ENCODE measurements around the gene ANKRD52. TPM values are rescaled to one million over a fixed set of nuclear protein-coding genes. Genes with fewer than 3 reads are reported as not detected.

The ANKRD52 gene
- total and polyA plus RNA-seq, 9 of the 15 experiments (the other 6 are each of a cell fraction or from before 2014, with no cell fraction given): 0.52 to 46.8 (median 7.9) TPM

GRCh38 chr12:56300644-56301464 lies 42.7 kb upstream of the ANKRD52 start (continued):
- TF ChIP-seq, protein P1, sequence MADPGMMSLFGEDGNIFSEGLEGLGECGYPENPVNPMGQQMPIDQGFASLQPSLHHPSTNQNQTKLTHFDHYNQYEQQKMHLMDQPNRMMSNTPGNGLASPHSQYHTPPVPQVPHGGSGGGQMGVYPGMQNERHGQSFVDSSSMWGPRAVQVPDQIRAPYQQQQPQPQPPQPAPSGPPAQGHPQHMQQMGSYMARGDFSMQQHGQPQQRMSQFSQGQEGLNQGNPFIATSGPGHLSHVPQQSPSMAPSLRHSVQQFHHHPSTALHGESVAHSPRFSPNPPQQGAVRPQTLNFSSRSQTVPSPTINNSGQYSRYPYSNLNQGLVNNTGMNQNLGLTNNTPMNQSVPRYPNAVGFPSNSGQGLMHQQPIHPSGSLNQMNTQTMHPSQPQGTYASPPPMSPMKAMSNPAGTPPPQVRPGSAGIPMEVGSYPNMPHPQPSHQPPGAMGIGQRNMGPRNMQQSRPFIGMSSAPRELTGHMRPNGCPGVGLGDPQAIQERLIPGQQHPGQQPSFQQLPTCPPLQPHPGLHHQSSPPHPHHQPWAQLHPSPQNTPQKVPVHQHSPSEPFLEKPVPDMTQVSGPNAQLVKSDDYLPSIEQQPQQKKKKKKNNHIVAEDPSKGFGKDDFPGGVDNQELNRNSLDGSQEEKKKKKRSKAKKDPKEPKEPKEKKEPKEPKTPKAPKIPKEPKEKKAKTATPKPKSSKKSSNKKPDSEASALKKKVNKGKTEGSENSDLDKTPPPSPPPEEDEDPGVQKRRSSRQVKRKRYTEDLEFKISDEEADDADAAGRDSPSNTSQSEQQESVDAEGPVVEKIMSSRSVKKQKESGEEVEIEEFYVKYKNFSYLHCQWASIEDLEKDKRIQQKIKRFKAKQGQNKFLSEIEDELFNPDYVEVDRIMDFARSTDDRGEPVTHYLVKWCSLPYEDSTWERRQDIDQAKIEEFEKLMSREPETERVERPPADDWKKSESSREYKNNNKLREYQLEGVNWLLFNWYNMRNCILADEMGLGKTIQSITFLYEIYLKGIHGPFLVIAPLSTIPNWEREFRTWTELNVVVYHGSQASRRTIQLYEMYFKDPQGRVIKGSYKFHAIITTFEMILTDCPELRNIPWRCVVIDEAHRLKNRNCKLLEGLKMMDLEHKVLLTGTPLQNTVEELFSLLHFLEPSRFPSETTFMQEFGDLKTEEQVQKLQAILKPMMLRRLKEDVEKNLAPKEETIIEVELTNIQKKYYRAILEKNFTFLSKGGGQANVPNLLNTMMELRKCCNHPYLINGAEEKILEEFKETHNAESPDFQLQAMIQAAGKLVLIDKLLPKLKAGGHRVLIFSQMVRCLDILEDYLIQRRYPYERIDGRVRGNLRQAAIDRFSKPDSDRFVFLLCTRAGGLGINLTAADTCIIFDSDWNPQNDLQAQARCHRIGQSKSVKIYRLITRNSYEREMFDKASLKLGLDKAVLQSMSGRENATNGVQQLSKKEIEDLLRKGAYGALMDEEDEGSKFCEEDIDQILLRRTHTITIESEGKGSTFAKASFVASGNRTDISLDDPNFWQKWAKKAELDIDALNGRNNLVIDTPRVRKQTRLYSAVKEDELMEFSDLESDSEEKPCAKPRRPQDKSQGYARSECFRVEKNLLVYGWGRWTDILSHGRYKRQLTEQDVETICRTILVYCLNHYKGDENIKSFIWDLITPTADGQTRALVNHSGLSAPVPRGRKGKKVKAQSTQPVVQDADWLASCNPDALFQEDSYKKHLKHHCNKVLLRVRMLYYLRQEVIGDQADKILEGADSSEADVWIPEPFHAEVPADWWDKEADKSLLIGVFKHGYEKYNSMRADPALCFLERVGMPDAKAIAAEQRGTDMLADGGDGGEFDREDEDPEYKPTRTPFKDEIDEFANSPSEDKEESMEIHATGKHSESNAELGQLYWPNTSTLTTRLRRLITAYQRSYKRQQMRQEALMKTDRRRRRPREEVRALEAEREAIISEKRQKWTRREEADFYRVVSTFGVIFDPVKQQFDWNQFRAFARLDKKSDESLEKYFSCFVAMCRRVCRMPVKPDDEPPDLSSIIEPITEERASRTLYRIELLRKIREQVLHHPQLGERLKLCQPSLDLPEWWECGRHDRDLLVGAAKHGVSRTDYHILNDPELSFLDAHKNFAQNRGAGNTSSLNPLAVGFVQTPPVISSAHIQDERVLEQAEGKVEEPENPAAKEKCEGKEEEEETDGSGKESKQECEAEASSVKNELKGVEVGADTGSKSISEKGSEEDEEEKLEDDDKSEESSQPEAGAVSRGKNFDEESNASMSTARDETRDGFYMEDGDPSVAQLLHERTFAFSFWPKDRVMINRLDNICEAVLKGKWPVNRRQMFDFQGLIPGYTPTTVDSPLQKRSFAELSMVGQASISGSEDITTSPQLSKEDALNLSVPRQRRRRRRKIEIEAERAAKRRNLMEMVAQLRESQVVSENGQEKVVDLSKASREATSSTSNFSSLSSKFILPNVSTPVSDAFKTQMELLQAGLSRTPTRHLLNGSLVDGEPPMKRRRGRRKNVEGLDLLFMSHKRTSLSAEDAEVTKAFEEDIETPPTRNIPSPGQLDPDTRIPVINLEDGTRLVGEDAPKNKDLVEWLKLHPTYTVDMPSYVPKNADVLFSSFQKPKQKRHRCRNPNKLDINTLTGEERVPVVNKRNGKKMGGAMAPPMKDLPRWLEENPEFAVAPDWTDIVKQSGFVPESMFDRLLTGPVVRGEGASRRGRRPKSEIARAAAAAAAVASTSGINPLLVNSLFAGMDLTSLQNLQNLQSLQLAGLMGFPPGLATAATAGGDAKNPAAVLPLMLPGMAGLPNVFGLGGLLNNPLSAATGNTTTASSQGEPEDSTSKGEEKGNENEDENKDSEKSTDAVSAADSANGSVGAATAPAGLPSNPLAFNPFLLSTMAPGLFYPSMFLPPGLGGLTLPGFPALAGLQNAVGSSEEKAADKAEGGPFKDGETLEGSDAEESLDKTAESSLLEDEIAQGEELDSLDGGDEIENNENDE (IDR thresholded peaks at IDR 0.05; ENCODE audit: low read depth, low read length): no peak
- TF ChIP-seq ETV1 (tag; conservative IDR thresholded peaks at IDR 0.05; ENCODE audit: low read depth): 0 out of 2 replicates have a peak, but pooled peaks have one; percentile 11
- peak; percentile 79 for TF ChIP-seq LCOR (CRISPR knock-in tag; IDR thresholded peaks at IDR 0.05)
- no peak for TF ChIP-seq NFATC3 (IDR thresholded peaks at IDR 0.05)
- TF ChIP-seq NKRF (IDR thresholded peaks at IDR 0.05; ENCODE audit: borderline replicate concordance): no peak
- TF ChIP-seq, protein P2, sequence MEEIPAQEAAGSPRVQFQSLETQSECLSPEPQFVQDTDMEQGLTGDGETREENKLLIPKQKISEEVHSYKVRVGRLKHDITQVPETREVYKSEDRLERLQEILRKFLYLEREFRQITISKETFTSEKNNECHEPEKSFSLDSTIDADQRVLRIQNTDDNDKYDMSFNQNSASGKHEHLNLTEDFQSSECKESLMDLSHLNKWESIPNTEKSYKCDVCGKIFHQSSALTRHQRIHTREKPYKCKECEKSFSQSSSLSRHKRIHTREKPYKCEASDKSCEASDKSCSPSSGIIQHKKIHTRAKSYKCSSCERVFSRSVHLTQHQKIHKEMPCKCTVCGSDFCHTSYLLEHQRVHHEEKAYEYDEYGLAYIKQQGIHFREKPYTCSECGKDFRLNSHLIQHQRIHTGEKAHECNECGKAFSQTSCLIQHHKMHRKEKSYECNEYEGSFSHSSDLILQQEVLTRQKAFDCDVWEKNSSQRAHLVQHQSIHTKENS (CRISPR knock-in tag; IDR thresholded peaks at IDR 0.05): no peak
- TF ChIP-seq, protein P3, sequence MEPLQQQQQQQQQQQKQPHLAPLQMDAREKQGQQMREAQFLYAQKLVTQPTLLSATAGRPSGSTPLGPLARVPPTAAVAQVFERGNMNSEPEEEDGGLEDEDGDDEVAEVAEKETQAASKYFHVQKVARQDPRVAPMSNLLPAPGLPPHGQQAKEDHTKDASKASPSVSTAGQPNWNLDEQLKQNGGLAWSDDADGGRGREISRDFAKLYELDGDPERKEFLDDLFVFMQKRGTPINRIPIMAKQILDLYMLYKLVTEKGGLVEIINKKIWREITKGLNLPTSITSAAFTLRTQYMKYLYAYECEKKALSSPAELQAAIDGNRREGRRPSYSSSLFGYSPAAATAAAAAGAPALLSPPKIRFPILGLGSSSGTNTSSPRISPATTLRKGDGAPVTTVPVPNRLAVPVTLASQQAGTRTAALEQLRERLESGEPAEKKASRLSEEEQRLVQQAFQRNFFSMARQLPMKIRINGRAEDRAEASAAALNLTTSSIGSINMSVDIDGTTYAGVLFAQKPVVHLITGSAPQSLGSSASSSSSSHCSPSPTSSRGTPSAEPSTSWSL (CRISPR knock-in tag; IDR thresholded peaks at IDR 0.05; ENCODE audit: borderline replicate concordance): no peak
- 0 out of 2 replicates have a peak, but pooled peaks have one; percentile 46 for TF ChIP-seq SMARCC2 (IDR thresholded peaks at IDR 0.05; ENCODE audit: low read depth)

Measured in K562 (cell line).